LHCN-M2 (cell line): ENCODE results near the gene GRID1. TPM values are rescaled to one million over a fixed set of nuclear protein-coding genes. Genes with fewer than 3 reads are reported as not detected.
"Not testable (repeated sequence)": the region's sequence is repeated elsewhere in the genome, so short reads cannot be mapped to it uniquely, and the experiment has no call there.

Experiments
- DNase-seq: peaks from one replicate; pipeline ENCODE4 v3.0.0-alpha.2; 2012; ENCODE audit warnings: low read depth
- total RNA-seq: library from RNA; depleted of rRNA; stranded (reverse); fragments of >200 nt; gene quantifications from 2 replicates; pipeline ENCODE4 v1.2.3, GENCODE V29; 2014

GRID1 gene
- total RNA-seq, 1 experiment from 2014 or later, result not detected

DNA sequence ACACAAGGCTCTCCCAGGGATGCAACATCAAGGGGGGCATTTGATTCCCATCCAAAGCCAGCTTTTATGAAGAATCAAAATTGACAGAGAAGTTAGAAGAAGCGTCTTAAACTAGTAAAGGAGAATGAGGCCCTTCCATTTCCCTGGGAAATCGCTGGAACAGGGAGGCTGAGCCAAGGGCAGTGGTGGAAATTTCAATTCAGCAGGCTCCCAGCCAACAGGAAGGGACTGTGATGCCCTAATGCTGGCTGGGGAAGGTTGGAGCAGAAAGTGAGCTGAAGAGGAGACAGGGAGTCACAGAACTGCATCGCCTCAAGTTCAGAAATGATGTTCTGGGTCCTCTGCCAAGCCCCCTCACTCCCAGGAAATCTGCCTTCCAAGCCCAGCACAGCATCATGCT, 517.3 kb downstream of the GRID1 start:
- DNase-seq, result no peak

DNA sequence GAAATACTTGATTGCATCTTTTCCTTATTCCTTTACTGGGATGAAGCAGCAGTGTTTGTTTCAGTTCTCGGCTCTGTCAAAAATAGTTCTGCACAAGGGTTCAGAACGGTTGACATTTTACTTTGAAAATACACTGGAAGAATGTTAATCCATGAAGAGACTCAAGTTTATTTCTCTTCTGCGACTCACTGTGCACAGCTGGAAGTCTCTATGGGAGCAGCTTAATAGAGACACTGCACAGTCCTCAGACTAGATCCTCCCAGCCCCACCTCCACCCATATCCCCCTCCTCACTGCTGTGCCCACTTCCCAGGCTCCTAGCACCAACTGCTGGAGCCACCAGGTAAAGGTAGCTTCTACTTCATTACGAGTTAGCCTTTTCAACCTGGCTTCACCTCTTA, 517.8 kb downstream of the GRID1 start:
- no peak for DNase-seq

DNA sequence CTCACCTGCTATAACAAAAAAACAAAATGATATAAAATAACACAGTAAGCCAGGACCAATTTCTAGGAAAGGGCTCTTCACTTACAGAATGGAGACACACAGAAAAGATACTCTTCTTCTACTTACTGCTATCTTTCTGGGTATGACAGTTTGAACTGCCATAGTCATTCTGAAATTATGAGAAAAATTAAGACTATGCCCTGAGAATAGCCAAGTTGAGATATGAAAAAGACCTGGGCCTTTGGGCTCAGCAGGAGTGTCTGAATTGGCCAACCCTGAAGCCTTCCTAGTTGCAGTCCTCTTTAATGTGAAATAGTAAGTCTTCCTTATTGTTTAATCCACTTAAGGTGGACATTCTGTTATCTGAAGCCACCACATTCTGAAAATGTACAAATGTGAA, 519.5 kb downstream of the GRID1 start:
- DNase-seq, result no peak

DNA sequence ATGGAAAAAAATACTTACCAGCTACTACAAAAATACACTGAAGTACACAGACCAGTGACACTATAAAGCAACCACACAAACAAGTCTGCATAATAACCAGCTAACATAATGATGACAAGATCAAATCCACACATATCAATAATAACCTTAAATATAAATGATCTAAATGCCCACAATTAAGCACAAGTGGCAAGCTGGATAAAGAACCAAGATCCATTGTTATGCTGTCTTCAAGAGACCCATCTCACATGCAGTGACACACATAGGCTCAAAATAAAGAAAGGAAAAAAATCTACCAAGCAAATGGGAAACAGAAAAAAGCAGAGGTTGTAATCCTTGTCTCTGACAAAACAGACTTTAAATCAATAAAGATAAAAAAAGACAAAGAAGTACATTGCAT, 527.9 kb downstream of the GRID1 start:
- not testable (repeated sequence) for DNase-seq

DNA sequence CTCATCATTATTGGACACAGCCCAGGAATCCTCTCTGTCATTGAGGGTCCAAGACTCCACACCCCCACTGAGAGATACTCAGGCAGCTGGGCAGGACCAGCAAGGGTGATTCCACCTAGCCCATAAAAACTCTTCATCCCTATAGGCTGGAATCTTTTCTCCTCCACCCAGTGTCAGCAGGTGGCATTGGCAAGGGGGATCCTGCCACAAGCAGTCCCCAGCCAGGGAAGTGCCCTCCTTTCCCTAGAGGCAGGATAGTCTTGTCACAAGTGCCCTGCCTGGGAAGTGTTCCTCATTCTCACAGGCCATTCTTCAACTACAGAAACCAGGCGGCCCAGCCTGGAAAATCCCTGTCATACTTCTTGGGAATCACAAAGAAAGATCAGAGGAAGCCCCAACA, 533.6 kb downstream of the GRID1 start:
- no peak for DNase-seq

DNA sequence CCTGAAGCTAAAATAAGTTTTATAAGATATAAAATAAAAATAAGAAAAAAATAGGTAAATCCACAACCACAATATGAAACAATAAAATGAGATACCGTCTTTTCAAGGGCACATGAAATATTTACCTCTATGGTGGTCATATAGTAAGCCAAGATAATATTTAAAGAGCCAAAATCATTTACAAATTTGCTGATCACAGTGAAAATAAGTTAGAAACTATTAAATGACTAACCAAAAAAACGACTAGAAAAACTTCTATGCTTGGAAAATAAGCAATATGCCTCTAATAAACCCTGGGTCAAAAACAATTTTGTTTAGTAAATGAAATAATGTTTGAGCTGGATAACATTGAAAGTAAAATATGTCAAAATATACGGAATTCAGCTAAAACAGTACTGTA, 535.2 kb downstream of the GRID1 start:
- DNase-seq, result no peak

DNA sequence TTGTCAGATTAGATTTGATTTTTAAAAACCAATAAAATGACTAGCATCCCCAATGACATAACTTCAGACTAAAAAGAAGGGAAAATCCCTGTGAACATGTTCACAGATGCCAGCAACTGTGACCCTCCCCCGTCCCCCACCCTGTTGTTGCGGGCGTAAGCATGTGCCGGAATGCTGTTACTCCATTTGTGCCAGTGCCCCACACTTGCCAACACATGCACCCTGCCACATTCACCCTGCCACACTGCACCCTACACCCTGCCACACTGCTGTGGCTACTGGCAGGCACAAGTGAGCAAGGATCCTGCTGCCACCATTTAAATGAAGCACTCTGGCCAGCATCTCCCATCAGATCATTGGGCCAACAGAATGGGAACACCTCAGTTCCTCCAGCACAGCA, 540.2 kb downstream of the GRID1 start:
- no peak for DNase-seq

DNA sequence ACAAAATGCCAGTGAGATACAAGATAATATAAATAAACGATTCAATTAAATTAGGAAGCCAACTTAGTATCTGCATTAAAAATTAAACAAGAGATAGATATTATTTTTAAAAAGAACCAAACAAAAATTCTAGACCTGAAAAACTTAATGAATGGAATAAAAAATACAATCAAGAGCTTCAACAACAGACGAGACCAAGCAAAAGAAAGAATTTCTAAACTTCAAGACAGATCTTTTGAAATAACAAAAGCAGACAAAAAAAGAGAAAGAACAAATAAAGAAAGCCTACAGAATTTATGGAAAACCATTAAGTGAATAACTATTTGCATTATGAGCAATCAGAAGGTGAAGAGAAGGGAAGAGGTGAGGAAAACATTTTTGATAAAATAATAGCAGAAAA, 555.2 kb downstream of the GRID1 start:
- DNase-seq, result no peak

DNA sequence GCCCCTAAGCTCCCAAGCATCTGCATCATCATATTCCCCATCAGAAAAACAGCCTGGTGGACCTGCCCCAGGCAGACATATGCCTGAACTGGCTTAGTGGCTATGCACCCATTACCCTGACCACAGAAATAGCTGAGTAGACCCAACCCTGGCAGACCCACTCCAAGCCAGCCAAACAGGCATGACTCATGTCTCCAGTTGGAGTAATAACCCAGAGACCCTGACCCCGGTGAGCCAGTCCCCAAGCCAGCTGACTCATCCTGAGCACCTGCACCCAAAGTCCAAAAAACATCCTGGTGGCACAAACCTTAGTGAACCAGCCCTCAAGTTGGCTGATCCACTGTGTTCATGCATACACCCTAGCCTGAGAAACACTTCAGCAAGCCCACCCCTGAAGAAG, 555.9 kb downstream of the GRID1 start:
- no peak for DNase-seq

DNA sequence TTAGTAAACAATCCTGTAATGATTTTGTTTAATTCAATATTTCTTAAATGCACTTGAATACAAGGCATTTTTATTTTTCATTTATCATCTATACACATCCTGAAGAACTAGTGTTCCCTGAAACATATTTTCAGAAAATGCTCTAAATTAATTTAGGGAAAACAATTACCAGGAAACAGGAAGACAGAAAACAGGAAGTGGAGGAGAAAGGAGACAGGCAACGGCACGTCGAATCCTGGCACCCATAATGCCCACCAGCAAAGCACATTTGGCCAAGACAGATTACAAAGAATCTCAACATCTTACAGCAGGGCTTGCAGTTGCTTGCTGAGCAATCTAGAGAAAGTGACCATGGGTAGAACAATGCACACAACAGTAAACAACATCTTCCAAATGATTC, 571.1 kb downstream of the GRID1 start:
- DNase-seq, result no peak

DNA sequence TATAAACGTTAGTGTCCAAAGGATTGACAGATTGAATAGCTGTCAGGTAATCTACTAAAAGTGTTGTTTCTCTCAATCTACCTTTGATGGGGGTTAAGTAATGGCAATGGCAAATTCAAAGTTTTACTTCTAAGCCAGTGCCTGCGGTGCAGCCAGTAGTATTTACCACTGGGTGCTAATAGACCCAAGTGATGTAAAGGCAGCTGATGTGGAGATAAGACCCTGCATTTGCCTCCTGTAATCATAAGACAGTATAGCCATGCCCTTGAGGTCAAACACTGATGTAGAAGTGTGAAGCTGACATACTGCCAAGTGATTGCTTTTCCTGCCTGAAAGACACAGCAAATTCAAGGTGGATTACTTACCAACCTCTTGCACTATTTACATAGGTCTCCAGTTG, 572.0 kb downstream of the GRID1 start:
- no peak for DNase-seq

DNA sequence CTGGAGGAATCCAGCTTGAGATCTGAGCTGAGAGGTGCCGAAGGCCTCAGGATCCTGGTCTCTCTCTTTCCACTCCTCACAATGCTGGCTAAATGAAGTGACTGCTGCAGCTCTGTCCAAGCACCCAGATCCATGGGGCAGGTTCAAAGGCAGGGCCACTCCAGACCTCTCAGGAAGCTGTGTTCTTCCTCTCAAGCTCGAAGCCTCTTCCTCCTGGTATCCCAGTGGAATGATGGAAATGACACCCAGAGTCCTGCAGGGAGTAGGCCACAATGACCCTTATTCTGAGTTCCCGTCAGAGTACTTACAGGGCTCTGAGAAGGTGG, 574.1 kb downstream of the GRID1 start:
- DNase-seq, result no peak

DNA sequence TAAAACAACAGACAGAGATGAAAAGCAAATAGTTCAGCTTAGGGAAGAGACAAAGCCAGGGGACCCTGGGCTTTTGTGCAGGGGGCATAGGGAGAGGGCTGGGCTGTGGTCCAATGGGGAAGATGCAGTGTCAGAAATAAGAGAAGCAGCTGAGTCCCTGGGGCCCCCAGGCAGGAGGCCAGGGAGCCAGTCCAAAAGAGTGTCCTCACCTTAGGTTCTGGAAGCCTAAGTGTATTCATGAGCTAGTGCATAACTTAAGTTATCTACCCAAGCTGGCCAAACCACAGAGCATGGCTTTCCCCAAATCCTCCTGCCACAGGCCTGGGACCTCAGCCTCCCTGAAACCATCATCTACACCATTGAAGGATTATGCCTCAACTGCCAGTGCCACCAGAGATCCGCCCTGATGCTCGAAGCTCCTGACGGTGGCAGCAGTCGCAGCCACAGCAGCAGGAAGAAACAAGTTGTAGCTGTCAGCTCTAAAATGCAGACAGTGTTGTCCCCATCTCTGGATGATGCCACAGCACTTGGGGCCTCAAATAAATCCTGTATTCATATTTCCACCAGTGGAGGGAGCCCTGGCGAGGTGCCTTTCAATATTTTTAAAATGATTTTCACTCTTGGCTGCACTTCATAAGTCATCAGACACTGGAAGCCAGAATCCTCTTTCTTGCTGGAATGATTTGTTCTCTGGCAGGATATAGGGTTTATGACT, 574.6 kb downstream of the GRID1 start:
- no peak for DNase-seq

DNA sequence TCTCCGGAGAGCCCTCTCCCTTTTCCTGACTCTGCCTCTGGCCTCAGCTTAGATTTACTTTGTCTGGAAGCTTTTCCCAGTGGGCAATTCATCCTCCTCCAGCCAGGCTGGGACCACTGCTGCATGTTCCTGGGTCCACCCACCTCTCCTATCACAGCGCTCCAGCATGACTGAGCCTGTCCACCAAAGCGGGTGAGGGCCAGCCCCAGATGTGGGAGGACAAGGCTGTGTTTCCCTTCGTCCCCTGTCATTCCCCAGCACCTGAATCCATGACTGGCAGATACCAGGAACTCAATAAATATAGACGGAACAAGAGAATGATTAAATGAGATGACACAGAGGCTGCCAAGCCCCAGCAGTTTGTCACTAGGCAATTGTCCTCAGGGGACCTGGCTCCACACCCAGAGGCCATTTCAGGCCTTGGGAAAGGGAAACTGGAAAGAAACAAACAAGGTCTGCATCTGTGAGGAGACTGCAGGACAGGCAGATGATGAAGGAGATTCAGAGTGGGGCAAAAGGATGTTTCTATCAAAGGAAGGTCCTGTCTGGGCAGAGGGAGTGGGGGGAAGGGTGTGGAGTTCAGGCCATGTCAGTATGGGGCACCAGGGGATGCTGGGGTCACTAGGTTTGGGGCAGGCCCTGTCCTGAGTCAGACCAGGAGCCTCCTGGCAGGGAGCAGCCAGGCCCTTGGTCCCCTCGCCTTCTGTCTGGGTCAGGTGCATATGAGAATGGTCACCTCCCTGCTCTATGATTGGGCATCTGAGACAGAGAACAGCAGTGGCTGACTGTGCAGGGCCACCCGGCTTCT, 576.4 kb downstream of the GRID1 start:
- no peak for DNase-seq

DNA sequence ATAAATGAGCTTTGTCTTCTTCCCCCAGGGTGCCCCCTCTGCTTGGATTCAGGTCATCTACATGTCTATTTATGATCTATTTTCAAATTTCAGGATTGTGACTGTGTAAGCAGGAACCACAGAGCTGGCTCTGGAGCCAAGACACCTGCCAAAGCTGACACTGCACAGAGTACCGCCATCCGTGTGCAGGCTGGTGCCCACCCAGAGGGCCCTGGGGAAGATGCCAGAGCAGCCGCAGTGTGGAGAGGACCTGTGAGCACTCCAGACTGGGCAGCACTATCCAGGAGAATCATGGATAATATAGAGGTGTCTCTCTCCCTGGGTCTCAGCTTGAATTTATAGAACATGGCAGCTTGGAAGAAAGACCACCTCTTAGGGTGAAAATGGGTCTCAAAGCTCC, 577.5 kb downstream of the GRID1 start:
- DNase-seq, result no peak

DNA sequence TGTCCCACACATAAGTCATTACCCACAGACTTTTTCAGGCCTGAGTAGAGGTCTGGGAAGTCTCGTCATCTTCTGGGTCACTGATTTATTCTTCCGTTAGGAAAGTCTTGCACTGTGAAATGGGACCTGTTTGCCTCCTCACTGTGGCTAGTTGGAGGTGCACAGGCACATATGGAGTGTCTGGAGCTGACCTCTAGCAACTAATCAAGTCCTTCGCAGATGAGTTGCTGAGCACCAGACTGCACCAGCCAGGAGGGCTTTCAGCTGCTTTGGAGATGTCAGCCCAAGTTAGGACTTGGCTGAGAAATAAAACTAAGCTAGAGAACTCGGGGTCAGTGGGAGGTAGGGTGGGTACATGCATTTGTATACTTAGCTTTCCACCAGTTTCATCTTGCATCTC, 578.0 kb downstream of the GRID1 start:
- DNase-seq, result no peak

DNA sequence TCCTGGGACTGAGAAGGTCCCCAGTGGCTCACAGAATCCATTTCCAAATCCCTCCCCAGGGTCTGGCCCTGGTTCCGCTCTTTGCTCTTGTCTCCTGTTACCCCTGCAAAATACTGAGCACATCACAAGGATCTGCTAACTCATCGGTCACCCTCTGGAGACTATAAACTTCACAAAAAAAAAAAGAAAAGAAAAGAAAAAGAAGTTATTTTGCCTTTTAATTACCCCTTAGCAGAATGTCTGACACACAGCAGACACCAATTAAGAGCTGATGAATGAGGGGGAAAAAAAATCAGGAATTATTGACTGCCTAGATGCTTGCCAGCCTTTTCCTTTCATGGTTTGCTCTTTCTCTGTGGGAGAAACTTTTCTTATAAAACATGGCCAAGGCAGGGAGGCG, 578.7 kb downstream of the GRID1 start:
- no peak for DNase-seq

DNA sequence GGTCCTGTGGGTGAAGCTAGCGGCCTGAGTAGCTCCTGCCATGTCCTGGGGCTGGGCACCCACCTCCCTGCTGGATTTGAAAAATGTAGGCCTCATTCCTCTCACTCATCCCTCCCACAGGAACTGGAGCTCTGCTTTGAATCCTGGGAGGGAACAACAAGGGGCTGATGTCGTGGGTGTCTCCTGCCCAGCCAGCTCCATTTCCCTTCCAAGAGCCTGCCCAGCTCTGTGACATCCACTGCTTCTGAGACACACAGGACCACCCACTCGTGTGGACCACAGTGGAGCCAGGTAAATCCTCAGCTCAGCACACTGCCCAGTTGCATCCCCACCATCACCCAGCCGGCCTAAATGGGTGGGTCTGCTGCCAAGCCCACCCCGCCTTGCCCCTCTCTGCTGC, 579.2 kb downstream of the GRID1 start:
- no peak for DNase-seq

DNA sequence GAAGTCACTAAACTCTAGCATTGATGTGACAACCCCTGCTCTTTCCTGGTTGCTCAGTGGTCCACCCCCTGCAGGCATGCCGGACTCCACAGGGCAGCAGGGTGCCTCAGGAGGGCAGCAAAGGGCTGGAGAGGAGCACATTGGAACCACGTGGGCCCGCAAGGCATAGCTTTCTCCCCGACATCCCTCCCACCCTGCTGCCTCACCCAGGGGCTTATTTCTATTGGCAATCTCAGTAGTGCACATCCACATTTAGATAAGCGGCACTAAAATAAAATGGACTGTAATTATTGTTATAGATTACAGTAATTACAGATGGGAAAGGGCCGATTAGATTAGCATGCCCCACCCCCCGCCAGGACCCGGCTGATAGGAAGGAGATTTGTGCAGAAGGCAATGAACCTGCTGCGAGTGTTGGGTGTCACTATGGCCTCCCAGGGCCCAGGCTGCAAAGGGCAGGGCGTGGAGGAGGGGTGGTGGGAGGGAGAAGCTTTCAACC, 580.1 kb downstream of the GRID1 start:
- no peak for DNase-seq

DNA sequence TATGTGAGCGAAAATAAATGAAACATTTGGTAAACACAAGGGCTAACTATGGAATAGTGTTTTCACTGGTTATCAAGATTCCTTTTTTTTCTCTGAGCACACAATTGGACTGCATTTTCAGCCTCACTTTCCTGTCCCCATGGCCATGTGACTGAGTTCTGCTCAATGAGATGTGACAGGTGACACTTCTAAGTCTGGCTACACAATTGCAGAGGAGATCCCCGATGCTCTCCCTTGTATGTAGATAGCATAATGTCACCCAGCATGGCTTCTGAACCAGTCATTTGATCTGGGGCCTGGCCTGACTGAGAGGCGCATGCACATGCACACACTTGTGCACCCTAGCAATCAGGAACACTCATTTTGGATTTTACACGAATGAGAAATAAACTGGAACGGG, 581.8 kb downstream of the GRID1 start:
- no peak for DNase-seq

DNA sequence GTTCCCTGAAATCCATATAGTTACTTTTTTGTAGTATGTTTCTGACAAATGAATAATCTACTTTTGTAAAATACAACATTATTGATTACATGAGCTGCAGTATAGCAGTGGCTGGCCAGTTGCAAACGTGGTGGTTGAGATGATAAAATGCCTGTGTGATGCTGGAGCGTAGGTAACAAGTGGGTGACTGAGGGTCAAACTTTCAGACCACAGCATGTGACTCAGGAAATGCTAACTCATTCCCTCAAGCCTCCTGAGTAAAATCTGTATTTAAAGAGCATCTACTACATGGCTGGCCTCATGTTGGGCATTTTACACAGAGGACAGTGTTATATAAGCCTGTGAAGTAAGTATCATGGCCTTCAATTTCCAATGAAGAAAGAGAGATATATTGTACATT, 585.2 kb downstream of the GRID1 start:
- DNase-seq, result no peak

DNA sequence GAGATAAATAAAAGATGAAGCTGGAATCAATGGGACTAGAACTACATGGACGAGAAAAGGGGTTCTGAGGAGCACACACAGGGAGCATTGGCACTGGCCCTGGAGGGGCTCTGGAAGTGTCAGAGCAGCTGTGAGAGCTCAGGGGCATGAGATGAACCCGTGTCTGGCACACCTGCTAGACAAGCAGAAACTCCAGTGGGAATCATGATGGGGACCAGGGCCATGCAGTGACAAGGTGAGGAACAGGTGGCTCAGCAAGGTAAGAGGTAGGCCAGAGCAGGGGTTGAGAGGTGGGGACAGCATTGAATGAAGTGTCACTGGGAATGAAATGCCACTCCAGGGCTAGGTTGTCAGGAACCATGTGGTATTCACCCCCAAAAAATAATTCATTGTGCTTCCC, 588.5 kb downstream of the GRID1 start:
- DNase-seq, result no peak

DNA sequence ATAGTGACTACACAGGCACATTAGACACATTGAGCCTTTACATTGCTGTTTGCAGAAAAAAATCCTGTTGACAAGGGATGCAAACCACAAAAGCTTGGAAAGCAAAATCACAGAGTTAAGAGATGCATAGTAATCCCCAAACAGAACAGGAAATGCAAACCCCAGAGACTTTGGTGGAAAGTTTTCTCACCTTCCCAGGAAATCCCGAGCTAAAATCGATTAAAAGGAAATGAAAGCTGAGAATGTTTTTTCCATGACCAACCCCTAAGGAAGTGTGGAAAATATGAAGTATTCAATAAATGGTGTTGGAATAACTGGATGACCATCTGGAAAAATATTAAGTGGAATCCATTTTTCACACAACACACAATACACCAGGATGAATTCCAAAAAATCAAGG, 598.7 kb downstream of the GRID1 start:
- no peak for DNase-seq
